ENCODE data around the gene CAMSAP2. TPM values are rescaled to one million over a fixed set of nuclear protein-coding genes. Genes with fewer than 3 reads are reported as not detected.

The CAMSAP2 gene
- total and polyA plus RNA-seq, 2 donors (not counting 3 experiments of a cell fraction or from before 2014, with no cell fraction given): 6.7 to 45.5 TPM

DNA sequence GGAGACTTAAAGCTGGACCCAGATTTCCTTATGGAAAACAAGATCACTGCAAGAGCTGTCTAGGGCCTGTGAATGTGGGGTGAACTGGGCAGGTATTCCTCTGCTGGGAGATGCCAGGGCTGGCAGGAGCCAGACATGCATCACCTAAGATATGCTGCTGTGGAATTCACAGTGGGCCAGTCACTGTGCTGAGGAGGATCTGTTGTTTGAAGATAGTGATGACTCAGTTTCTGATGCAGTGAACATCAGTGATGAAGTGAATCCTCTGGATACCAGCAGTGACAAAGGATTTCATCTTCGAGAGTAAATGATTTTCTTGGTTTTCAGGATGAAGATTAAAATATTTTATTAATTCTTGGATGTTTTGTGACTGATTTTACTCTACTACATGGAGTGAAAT is 29.9 kb upstream of the CAMSAP2 start:
- ChIA-PET POLR2A (no interaction called here), CTCF (interaction anchor here (1.2 kb wide), 1 partner anchor 87 kb away, joined by 3 read pairs; no protein-coding TSS in a partner anchor)
- BruUV-seq (replicated peaks): no TSS peak
- TF ChIP-seq EZH2 (IDR thresholded peaks at IDR 0.05; ENCODE audit: borderline replicate concordance, low read depth, low read length, severe bottlenecking) (no peak), POLR2AphosphoS5 (IDR thresholded peaks at IDR 0.05; ENCODE audit: insufficient read depth, low read depth, low read length) (no peak), POLR2A (IDR thresholded peaks at IDR 0.05; ENCODE audit: low read depth, low read length) (no peak), GATA2 (IDR thresholded peaks at IDR 0.05; ENCODE audit: insufficient read depth, insufficient read length, low read depth, low read length) (no peak)
- no peak overlapping the region for H3K27ac ChIP-seq (ENCODE audit: insufficient read depth, low read depth, low read length)
- intact Hi-C loops (cut with micrococcal nuclease) (no loop called here), dilution Hi-C loops (cut with MboI; ENCODE audit: extremely low pct_ligation_motif_present, low sequenced_read_pairs) (no loop called here)
- no peak overlapping the region for H3K9ac ChIP-seq (replicated peaks; ENCODE audit: extremely low read depth, insufficient read depth, low read length)
- H2AFZ ChIP-seq (ENCODE audit: low read depth, low read length): no peak overlapping the region
- no peaks in the 10 kb centered on the region for H3K36me3 ChIP-seq (ENCODE audit: control insufficient read depth in 2 of 2, extremely low read depth in 1 of 2, insufficient read depth in 2 of 2, low read length in 2 of 2)
- FAIRE-seq (no peak), DNase-seq (ENCODE audit: low read depth, low spot score) (no peak)
- no peaks in the 10 kb centered on the region for H3K9me1 ChIP-seq (replicated peaks; ENCODE audit: control insufficient read depth, extremely low read depth, insufficient read depth, low read length)
- H3K9me3 ChIP-seq (replicated peaks; ENCODE audit: control insufficient read depth, insufficient read depth, low read length): no peaks in the 10 kb centered on the region
- H3K79me2 ChIP-seq (ENCODE audit: control insufficient read depth, insufficient read depth, low read length): no peaks in the 10 kb centered on the region
- H3K27me3 ChIP-seq (ENCODE audit: control insufficient read depth in 2 of 2, insufficient read depth in 2 of 2, low read length in 2 of 2): peaks cover 0 to 1% of the 10 kb centered on the region in 2 experiments
- H3K4me1 ChIP-seq (ENCODE audit: control insufficient read depth, extremely low read depth, insufficient read depth, low read length): no peaks in the 10 kb centered on the region
- no peaks in the 10 kb centered on the region for H4K20me1 ChIP-seq (replicated peaks; ENCODE audit: control insufficient read depth, extremely low read depth, insufficient read depth, low read length)
- H3K4me2 ChIP-seq (ENCODE audit: insufficient read depth, low read length): no peak overlapping the region
- H3K4me3 ChIP-seq (replicated peaks in 1 of 3; ENCODE audit: insufficient read depth in 1 of 3, low read depth in 1 of 3, low read length in 3 of 3): no peak overlapping the region

DNA sequence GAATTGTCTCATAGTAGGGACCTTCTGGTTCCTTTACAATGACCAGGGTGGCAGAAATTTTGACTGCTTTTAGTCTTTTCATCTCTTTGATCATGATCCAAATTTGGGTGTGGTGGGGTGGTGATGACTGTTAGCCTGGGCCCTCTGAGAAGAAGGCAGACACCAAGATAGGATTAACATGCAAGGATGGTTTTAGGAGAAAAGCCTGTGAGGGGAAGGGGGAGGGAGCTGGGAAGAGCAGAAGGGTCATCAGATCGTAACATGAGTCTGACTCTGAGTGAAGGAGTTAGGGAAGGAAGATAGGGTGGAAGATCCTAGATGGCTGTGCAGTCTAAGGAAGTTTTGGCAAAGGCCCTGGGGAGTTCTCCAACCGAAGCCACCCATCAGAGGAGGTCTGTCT is 28.5 kb upstream of the CAMSAP2 start:
- Histone ChIP-seq H3K9me1 (replicated peaks; ENCODE audit: control insufficient read depth, extremely low read depth, insufficient read depth, low read length) (no peaks in the 10 kb centered on the region), H4K20me1 (replicated peaks; ENCODE audit: control insufficient read depth, extremely low read depth, insufficient read depth, low read length) (no peaks in the 10 kb centered on the region), H2AFZ (ENCODE audit: low read depth, low read length) (no peak overlapping the region), H3K27ac (ENCODE audit: insufficient read depth, low read depth, low read length) (no peak overlapping the region), H3K4me3 (replicated peaks in 1 of 3; ENCODE audit: insufficient read depth in 1 of 3, low read depth in 1 of 3, low read length in 3 of 3) (no peak overlapping the region), H3K36me3 (ENCODE audit: control insufficient read depth in 2 of 2, extremely low read depth in 1 of 2, insufficient read depth in 2 of 2, low read length in 2 of 2) (no peaks in the 10 kb centered on the region), H3K27me3 (ENCODE audit: control insufficient read depth in 2 of 2, insufficient read depth in 2 of 2, low read length in 2 of 2) (peaks cover 0 to 1% of the 10 kb centered on the region in 2 experiments), H3K9ac (replicated peaks; ENCODE audit: extremely low read depth, insufficient read depth, low read length) (no peak overlapping the region), H3K4me1 (ENCODE audit: control insufficient read depth, extremely low read depth, insufficient read depth, low read length) (no peaks in the 10 kb centered on the region), H3K4me2 (ENCODE audit: insufficient read depth, low read length) (no peak overlapping the region), H3K79me2 (ENCODE audit: control insufficient read depth, insufficient read depth, low read length) (no peaks in the 10 kb centered on the region), H3K9me3 (replicated peaks; ENCODE audit: control insufficient read depth, insufficient read depth, low read length) (no peaks in the 10 kb centered on the region)
- dilution Hi-C loops (cut with MboI; ENCODE audit: extremely low pct_ligation_motif_present, low sequenced_read_pairs) (no loop called here), intact Hi-C loops (cut with micrococcal nuclease) (no loop called here)
- FAIRE-seq (no peak), DNase-seq (ENCODE audit: low read depth, low spot score) (no peak)
- TF ChIP-seq, protein P1, sequence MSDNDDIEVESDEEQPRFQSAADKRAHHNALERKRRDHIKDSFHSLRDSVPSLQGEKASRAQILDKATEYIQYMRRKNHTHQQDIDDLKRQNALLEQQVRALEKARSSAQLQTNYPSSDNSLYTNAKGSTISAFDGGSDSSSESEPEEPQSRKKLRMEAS (IDR thresholded peaks at IDR 0.05; ENCODE audit: insufficient read depth, insufficient read length): no peak
- TF ChIP-seq, protein P2, sequence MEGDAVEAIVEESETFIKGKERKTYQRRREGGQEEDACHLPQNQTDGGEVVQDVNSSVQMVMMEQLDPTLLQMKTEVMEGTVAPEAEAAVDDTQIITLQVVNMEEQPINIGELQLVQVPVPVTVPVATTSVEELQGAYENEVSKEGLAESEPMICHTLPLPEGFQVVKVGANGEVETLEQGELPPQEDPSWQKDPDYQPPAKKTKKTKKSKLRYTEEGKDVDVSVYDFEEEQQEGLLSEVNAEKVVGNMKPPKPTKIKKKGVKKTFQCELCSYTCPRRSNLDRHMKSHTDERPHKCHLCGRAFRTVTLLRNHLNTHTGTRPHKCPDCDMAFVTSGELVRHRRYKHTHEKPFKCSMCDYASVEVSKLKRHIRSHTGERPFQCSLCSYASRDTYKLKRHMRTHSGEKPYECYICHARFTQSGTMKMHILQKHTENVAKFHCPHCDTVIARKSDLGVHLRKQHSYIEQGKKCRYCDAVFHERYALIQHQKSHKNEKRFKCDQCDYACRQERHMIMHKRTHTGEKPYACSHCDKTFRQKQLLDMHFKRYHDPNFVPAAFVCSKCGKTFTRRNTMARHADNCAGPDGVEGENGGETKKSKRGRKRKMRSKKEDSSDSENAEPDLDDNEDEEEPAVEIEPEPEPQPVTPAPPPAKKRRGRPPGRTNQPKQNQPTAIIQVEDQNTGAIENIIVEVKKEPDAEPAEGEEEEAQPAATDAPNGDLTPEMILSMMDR (IDR thresholded peaks at IDR 0.05; ENCODE audit: extremely low read depth in 1 of 2, insufficient read depth in 1 of 2, low read depth in 1 of 2, low read length in 2 of 2): no peak
- TF ChIP-seq POLR2A (IDR thresholded peaks at IDR 0.05; ENCODE audit: low read depth, low read length) (no peak), MYC (IDR thresholded peaks at IDR 0.05; ENCODE audit: low read depth, low read length) (no peak), FOS (IDR thresholded peaks at IDR 0.05; ENCODE audit: borderline replicate concordance, insufficient read depth, low read length) (no peak), POLR2AphosphoS5 (IDR thresholded peaks at IDR 0.05; ENCODE audit: insufficient read depth, low read depth, low read length) (no peak), JUN (IDR thresholded peaks at IDR 0.05; ENCODE audit: borderline replicate concordance, insufficient read depth, insufficient read length, low read depth) (no peak), GATA2 (IDR thresholded peaks at IDR 0.05; ENCODE audit: insufficient read depth, insufficient read length, low read depth, low read length) (no peak), EZH2 (IDR thresholded peaks at IDR 0.05; ENCODE audit: borderline replicate concordance, low read depth, low read length, severe bottlenecking) (no peak)
- POLR2A ChIA-PET: interaction anchor here (0.7 kb wide), 1 partner anchor 38 kb away, joined by 3 read pairs; no protein-coding TSS in a partner anchor
- CTCF ChIA-PET: interaction anchor here (1.2 kb wide), 1 partner anchor 10 kb away, joined by 3 read pairs; no protein-coding TSS in a partner anchor
- BruUV-seq (replicated peaks): no TSS peak

Data from endothelial cell of umbilical vein (primary cell).